ENCODE measurements around the gene C20orf141.
A peak's percentile ranks its signal among the peaks of the same experiment; 100 is the strongest.
"Not testable (repeated sequence)": the region's sequence is repeated elsewhere in the genome, so short reads cannot be mapped to it uniquely, and the experiment has no call there.

Gene C20orf141

GRCh38 chr20:2814587-2815051 lies at the start of gene C20orf141:
TSS of gene C20orf141 (plus strand) at chr20:2814987. CDS start at chr20:2815185, 198 bp downstream.
- DNase-seq: peak; percentile 27

- DNase-seq: no peak
Observed at GRCh38 chr20:2767768-2768631, 46.8 kb upstream of the C20orf141 start.

GRCh38 chr20:2768632-2769015 lies 46.2 kb upstream of the C20orf141 start:
- DNase-seq: no peak

GRCh38 chr20:2770091-2770490 lies 44.7 kb upstream of the C20orf141 start:
- DNase-seq: not testable (repeated sequence)

- DNase-seq: no peak
Observed at GRCh38 chr20:2771631-2772080, 43.1 kb upstream of the C20orf141 start.

GRCh38 chr20:2773812-2774211 lies 41.0 kb upstream of the C20orf141 start:
- DNase-seq: no peak

- DNase-seq: no peak
Observed at GRCh38 chr20:2775139-2775538, 39.6 kb upstream of the C20orf141 start.

GRCh38 chr20:2778602-2779321 lies 36.0 kb upstream of the C20orf141 start:
- DNase-seq: peak; percentile 61

GRCh38 chr20:2780948-2781347 lies 33.8 kb upstream of the C20orf141 start:
- no peak for DNase-seq

GRCh38 chr20:2783908-2784566 lies 30.8 kb upstream of the C20orf141 start:
- DNase-seq: no peak

GRCh38 chr20:2793471-2793870 lies 21.3 kb upstream of the C20orf141 start:
- no peak for DNase-seq

- DNase-seq: no peak
Observed at GRCh38 chr20:2794202-2794748, 20.5 kb upstream of the C20orf141 start.

- DNase-seq: no peak
Observed at GRCh38 chr20:2794866-2795447, 19.8 kb upstream of the C20orf141 start.

GRCh38 chr20:2795451-2795850 lies 19.3 kb upstream of the C20orf141 start:
- no peak for DNase-seq

GRCh38 chr20:2796011-2796660 lies 18.7 kb upstream of the C20orf141 start:
- DNase-seq: no peak

GRCh38 chr20:2797136-2797983 lies 17.4 kb upstream of the C20orf141 start:
- DNase-seq: no peak

- no peak for DNase-seq
Observed at GRCh38 chr20:2798095-2798805, 16.5 kb upstream of the C20orf141 start.

- DNase-seq: no peak
Observed at GRCh38 chr20:2798814-2799213, 16.0 kb upstream of the C20orf141 start.

- no peak for DNase-seq
Observed at GRCh38 chr20:2799271-2799670, 15.5 kb upstream of the C20orf141 start.

Measured in suppressor macrophage treated with lipopolysaccharide for 4 hours (primary cell).